ENCODE data around the gene TAC4.

DNA sequence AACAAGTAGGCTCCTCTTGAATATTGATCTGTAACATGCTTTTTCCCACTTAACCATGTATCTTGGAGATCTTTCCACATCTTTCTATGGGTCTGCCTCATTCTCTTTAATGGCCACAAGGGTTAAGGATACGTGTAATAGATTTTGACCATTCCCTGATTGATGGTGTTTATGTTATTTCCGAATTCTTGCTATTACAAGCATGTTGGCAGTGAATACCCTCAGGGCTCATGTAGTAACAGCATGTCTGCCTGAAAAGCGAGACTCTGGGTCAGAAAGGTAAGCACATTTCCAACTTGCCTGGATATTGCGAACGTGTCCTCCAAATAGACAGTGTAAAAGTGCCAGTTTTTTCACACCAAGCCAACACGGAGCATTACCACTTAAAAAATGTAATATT lies 5.0 kb downstream of the TAC4 start:
- TF ChIP-seq TAF15 (IDR thresholded peaks at IDR 0.05; ENCODE audit: low read depth, low read length), result no peak
- no peak for TF ChIP-seq GATA2 (CRISPR knock-in tag; IDR thresholded peaks at IDR 0.05)
- TF ChIP-seq, protein P1, sequence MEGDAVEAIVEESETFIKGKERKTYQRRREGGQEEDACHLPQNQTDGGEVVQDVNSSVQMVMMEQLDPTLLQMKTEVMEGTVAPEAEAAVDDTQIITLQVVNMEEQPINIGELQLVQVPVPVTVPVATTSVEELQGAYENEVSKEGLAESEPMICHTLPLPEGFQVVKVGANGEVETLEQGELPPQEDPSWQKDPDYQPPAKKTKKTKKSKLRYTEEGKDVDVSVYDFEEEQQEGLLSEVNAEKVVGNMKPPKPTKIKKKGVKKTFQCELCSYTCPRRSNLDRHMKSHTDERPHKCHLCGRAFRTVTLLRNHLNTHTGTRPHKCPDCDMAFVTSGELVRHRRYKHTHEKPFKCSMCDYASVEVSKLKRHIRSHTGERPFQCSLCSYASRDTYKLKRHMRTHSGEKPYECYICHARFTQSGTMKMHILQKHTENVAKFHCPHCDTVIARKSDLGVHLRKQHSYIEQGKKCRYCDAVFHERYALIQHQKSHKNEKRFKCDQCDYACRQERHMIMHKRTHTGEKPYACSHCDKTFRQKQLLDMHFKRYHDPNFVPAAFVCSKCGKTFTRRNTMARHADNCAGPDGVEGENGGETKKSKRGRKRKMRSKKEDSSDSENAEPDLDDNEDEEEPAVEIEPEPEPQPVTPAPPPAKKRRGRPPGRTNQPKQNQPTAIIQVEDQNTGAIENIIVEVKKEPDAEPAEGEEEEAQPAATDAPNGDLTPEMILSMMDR (IDR thresholded peaks at IDR 0.05 in 2 of 3, conservative IDR thresholded peaks at IDR 0.05 in 1 of 3; ENCODE audit: insufficient read depth in 2 of 3, low read depth in 1 of 3, low read length in 3 of 3), result no peak
- TF ChIP-seq GABPB1 (CRISPR knock-in tag; IDR thresholded peaks at IDR 0.05), result no peak

Measured in K562 (cell line).